Hepatocyte (in vitro differentiated cells): Measurements from ENCODE around the gene MEIS1.

Experiments used
- CTCF ChIP-seq: fragments of 200-600 bp; sonication (generic); IDR thresholded peaks from 2 replicates; pipeline ENCODE4 v1.5.1; 2016; ENCODE audit warnings: antibody characterized with exemption, mild to moderate bottlenecking; ENCODE audit not compliant: poor library complexity
- EZH2 ChIP-seq: fragments of 200-600 bp; sonication (generic); IDR thresholded peaks from 2 replicates; pipeline ENCODE4 v1.6.1; 2016; ENCODE audit warnings: antibody characterized with exemption, mild to moderate bottlenecking, borderline replicate concordance

GRCh38 chr2:66561645-66562303 is 126.8 kb downstream of the MEIS1 start:
- TF ChIP-seq CTCF (no peak), EZH2 (no peak)
